OCI-LY7 (cell line): ENCODE data around the gene GNAS-AS1.

Experiments used
- CTCF ChIP-seq: fragments of 200-600 bp; sonication (generic); conservative IDR thresholded peaks from 2 replicates; pipeline ENCODE4 v1.5.1; 2014; ENCODE audit warnings: mild to moderate bottlenecking, antibody characterized with exemption, low read length, moderate library complexity, mixed read lengths
- EZH2phosphoT487 ChIP-seq: fragments of 200-600 bp; sonication (generic); IDR thresholded peaks from 2 replicates; pipeline ENCODE4 v1.6.1; 2018; ENCODE audit warnings: low read depth, borderline replicate concordance, mild to moderate bottlenecking, mixed run types, antibody characterized with exemption, low read length, moderate library complexity, mixed read lengths

GRCh38 chr20:58852543-58853271 lies 2.0 kb upstream of the GNAS-AS1 start, which contains the start of gene GNAS:
- TF ChIP-seq CTCF, result peak; percentile 74
- no peak for TF ChIP-seq EZH2phosphoT487
